Measurements from ENCODE around the gene ZFYVE28.

ZFYVE28 gene

DNA sequence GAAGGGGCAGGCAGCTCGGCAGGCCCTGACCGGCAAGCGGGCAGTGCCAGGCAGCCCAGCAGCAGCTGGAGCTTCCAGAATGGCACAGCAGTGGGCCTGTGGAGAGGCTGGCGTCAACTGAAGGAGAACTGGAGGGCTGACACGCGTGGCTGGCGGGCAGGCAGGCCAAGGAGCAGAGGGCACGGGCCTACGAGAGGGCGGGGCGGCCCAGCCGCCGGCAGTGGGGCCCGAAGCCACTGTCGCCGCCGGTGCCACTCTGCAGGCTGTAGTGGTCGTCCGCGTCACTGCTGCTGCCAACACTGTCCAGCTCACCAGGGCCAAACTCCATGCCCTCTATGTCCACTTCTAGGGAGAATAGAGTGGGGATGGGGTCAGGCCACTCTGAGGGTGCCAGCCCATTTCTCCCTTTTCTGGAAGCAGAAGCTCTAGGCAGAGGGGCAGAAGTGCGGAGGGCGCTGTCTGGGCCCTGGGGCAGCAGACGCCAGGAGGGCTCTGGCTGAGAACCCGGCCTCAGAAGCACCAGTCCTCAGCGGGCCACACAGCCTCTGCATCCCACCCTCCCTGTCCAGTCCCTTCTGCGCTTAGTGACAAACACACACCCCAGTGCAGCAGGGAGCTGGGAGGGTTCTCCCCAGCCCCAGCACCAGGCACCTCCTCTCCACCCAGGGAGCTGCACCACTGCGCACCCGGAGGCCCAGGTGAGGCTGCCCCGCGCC is 167.9 kb downstream of the ZFYVE28 start:
- TF ChIP-seq, protein P1, sequence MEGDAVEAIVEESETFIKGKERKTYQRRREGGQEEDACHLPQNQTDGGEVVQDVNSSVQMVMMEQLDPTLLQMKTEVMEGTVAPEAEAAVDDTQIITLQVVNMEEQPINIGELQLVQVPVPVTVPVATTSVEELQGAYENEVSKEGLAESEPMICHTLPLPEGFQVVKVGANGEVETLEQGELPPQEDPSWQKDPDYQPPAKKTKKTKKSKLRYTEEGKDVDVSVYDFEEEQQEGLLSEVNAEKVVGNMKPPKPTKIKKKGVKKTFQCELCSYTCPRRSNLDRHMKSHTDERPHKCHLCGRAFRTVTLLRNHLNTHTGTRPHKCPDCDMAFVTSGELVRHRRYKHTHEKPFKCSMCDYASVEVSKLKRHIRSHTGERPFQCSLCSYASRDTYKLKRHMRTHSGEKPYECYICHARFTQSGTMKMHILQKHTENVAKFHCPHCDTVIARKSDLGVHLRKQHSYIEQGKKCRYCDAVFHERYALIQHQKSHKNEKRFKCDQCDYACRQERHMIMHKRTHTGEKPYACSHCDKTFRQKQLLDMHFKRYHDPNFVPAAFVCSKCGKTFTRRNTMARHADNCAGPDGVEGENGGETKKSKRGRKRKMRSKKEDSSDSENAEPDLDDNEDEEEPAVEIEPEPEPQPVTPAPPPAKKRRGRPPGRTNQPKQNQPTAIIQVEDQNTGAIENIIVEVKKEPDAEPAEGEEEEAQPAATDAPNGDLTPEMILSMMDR (IDR thresholded peaks at IDR 0.05; ENCODE audit: extremely low read depth, insufficient read depth, missing control alignments), result no peak
- DNase-seq (ENCODE audit: low spot score), result peak; percentile 12
- in situ Hi-C loops (cut with MboI; ENCODE audit: low pct_unique_long_range_greater_than_20kb, low sequenced_read_pairs, unreplicated experiment), result no loop called here

DNA sequence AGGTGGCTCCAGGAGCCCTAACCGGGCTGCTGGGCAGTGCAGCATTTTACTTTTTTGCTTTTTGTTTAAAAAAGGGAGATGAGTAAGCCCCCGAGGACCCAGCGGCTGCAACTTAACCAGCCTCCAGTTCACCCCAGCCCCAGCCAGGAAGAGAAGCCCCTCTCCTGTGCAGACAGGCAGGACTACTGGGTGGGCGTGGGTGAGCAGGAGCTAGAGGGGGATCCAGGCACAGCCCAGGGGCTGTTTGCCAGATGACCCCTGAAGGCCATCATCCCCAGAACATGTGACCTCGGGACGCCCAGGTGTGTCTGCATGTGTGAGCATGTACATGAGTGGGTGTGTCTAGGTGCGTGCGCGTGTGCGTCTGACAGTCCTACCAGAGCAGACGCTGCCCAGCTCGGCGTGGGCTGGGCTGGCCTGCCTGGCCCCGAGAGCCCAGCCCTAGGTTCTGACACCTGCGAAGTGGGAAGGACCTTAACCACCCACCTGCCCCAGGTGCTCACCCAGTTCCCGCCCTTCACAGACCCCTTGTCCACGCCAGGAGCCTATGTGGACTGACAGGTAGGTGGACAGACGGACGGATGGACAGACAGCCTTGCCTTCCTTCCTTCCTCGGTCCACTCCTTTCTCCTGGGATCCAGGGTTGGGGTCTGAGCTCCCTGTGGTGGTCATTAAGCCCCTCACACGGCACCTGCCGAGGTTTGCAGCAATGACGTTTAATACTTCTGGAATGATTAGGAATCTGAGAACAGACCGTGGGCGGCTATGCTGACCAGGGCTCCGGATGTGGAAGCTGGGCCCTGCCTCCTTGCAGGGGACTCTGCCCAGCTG is 168.7 kb downstream of the ZFYVE28 start:
- DNase-seq (ENCODE audit: low spot score), result peak; percentile 12
- in situ Hi-C loops (cut with MboI; ENCODE audit: low pct_unique_long_range_greater_than_20kb, low sequenced_read_pairs, unreplicated experiment), result no loop called here
- TF ChIP-seq, protein P1 (IDR thresholded peaks at IDR 0.05; ENCODE audit: extremely low read depth, insufficient read depth, missing control alignments), result no peak

DNA sequence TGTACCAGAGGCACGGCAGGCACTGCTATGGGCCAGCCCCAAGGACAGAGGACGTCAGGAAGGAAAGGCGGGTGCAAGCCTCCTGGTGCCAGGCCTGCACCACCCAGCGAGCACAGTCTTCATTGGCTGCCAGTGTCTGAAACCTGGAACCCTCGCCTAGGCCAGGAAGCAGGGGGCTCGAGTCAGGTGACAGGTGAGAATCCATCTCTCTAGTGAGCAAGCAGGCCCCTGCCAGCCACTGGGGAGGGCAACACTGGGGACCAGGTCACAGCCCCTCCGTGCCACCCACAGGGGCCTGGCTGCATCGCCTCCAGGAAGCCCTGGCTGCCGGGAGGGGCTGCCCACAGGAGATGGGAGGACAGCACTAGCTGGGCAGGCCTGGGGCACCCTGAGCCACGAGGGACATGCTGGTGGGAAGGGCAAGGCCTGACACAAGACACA is 169.6 kb downstream of the ZFYVE28 start:
- in situ Hi-C loops (cut with MboI; ENCODE audit: low pct_unique_long_range_greater_than_20kb, low sequenced_read_pairs, unreplicated experiment), result no loop called here
- DNase-seq (ENCODE audit: low spot score), result no peak
- TF ChIP-seq, protein P1 (IDR thresholded peaks at IDR 0.05; ENCODE audit: extremely low read depth, insufficient read depth, missing control alignments), result no peak

DNA sequence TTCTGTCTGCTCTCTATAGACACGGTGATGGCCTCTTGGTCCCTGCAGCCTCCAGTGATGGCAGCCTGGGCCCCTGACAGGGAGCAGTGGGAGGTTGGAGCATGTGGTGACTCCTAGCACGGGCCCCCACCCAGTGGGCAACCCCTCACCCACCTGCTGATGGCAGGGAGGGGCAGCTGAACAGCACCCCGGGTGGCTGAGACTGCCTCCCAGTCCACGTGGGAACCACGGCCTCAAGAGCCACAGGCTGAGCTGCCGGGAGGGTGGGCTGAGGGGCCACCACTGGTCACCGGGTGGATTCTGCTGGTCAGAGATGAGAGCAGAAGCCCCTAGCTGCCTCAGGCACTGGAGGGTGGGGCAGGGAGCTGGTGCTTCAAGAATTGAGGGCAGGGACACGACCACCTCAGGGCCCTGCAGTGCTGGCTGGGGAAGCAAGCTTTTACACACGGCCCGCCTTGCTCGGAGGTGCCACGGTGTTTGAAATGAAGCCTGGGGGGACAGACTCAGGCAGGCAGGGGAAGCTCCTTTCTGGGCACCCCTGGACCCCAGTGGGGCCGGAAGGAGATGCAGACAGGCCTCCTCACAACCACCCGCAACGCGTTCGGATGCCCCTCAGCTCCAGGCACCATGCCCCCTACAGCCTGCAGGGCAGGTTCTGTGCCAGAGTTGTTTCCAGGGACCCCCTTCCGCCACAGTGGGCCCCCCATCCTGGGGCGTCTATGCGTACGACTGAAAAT is 170.2 kb downstream of the ZFYVE28 start:
- in situ Hi-C loops (cut with MboI; ENCODE audit: low pct_unique_long_range_greater_than_20kb, low sequenced_read_pairs, unreplicated experiment), result no loop called here
- peak; percentile 17 for DNase-seq (ENCODE audit: low spot score)

DNA sequence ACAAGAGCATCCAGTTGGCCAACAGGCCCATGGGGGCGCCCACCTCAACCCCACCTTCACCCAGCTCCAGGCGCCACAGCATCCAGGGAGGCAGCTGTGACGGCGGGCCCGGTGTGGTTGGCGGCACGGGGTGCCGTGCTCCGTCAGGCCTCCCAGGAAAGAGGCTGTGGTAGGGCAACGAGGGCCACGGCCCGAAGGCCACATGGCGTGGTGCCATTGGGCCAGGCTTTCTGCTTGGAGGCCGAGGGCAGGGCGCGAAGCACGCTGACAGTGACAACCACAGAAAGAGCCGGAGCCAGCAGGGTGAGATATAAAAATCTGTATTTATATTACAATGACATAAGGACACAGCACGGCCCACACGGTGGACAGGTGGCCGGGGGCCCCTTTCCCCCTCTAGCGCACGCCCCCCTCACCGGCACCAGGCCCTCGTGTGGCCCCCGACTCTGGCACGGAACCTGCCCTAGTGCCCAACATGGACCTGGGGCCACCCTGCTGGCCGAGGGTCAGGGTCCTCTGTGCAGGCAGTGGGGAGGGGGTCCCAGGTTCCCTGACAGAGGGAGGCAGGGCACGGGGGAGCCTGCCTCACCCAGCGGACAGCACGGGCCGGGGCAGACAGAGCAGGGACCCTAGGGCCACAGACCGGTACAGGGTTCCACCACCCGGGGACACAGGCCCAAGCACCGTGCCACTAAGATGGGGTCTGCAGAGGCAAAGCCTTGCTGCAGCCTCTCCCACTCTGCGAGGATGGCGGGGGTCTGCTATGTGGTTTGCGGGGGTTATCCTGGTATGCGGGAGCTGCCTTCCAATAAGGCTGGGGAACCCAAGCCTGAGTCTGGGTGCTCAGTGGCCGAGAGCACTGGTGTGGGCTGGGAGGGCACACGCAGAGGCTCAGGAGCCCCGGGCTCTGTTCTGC is 171.1 kb downstream of the ZFYVE28 start:
- in situ Hi-C loops (cut with MboI; ENCODE audit: low pct_unique_long_range_greater_than_20kb, low sequenced_read_pairs, unreplicated experiment), result no loop called here
- TF ChIP-seq, protein P1 (IDR thresholded peaks at IDR 0.05; ENCODE audit: extremely low read depth, insufficient read depth, missing control alignments), result no peak
- DNase-seq (ENCODE audit: low spot score), result peak; percentile 15

More for the DNA sequence above, 170.2 kb downstream of the ZFYVE28 start:
- TF ChIP-seq, protein P1 (IDR thresholded peaks at IDR 0.05; ENCODE audit: extremely low read depth, insufficient read depth, missing control alignments), result no peak

Data from GM13977 (cell line).